Stomach (tissue), 9 donors: Measurements from ENCODE around the gene IGHMBP2. TPM values are rescaled to one million over a fixed set of nuclear protein-coding genes. Genes with fewer than 3 reads are reported as not detected.

ENCODE experiments used
- DNase-seq, 2 donors: peaks; one replicate each; pipeline versions ENCODE4 v3.0.0 to v3.0.0-alpha.2; 2013 to 2019
- H3K27ac ChIP-seq, 5 donors: fragments of 200-600 bp in 4 of 5; sonication (generic) in 4 of 5; one replicate each; pipeline ENCODE4 v1.5.1; 2013 to 2019; ENCODE audit warnings: mild to moderate bottlenecking in 1 of 5, moderate library complexity in 1 of 5
- H3K27me3 ChIP-seq, 3 donors: fragments of 200-600 bp; sonication (generic); one replicate each; pipeline ENCODE4 v1.5.1; 2017 to 2019; ENCODE audit warnings: mixed run types in 1 of 3
- H3K36me3 ChIP-seq, 4 donors: fragments of 200-600 bp; sonication (generic); 1 replicate in 3 of 4; 2 replicates in 1 of 4; pipeline ENCODE4 v1.5.1; 2016 to 2019
- H3K4me1 ChIP-seq, 4 donors: fragments of 200-600 bp; sonication (generic); one replicate each; pipeline ENCODE4 v1.5.1; 2016 to 2019
- H3K4me3 ChIP-seq, 4 donors: fragments of 200-600 bp; sonication (generic) in 3 of 4; one replicate each; pipeline ENCODE4 v1.5.1; 2016 to 2019; ENCODE audit warnings: mild to moderate bottlenecking in 1 of 4
- H3K9me3 ChIP-seq, 4 donors: fragments of 200-600 bp; sonication (generic); one replicate each; pipeline ENCODE4 v1.5.1; 2016 to 2019
- CTCF ChIP-seq, 7 experiments: fragments of 450-650 bp in 4 of 7; fragments of 200-600 bp in 3 of 7; sonication (generic) in 3 of 7; IDR thresholded peaks; one replicate each; pipeline ENCODE4 v1.5.1; 2016 to 2019; ENCODE audit warnings: antibody characterized with exemption in 7 of 7, control low read depth in 2 of 7, mild to moderate bottlenecking in 1 of 7
- EP300 ChIP-seq: sonication (generic); formaldehyde crosslinking; IDR thresholded peaks from one replicate; pipeline ENCODE4 v1.6.1; 2017; ENCODE audit warnings: antibody characterized with exemption
- POLR2A ChIP-seq, 4 donors: fragments of 450-650 bp; IDR thresholded peaks; one replicate each; pipeline ENCODE4 v1.6.1; 2016; ENCODE audit warnings: antibody characterized with exemption in 4 of 4, control low read depth in 2 of 4, mild to moderate bottlenecking in 1 of 4, moderate library complexity in 1 of 4
- POLR2AphosphoS5 ChIP-seq, 3 donors: sonication (generic); formaldehyde crosslinking; IDR thresholded peaks; one replicate each; pipeline ENCODE4 v1.6.1; 2016; ENCODE audit warnings: antibody characterized with exemption in 3 of 3
- WGBS, 5 donors: extraction: QIAGEN DNeasy Blood & Tissue Kit in 3 of 5; methylation state at CpG; one replicate each; pipeline versions ENCODE4 v1.1.5 to v1.1.7; 2013 to 2018; 5-methylcytosine and 5-hydroxymethylcytosine counted together
- intact Hi-C: fragments of 100-400 bp; cut with DNase I; formaldehyde crosslinking; loops from one replicate; pipeline ENCODE4 v1.15.1; 2023; ENCODE audit warnings: low total_unique reads
- polyA plus RNA-seq, 3 donors: library from polyadenylated mRNA; stranded (reverse); fragments of 200-250 nt; gene quantifications; one replicate each; pipeline ENCODE4 v1.2.3, GENCODE V29; 2013
- total RNA-seq, 5 donors: library from RNA; depleted of rRNA; stranded (reverse); fragments of >200 nt; gene quantifications; one replicate each; pipeline versions ENCODE4 v1.1.0 to v1.2.3, GENCODE V29; 2014 to 2016
- donor health status: healthy with polysubstance abuse.
- donor health status: Bipolar disorder and iron deficiency.
- donor health status: healthy.

The IGHMBP2 gene
- total and polyA plus RNA-seq, 8 donors = 8.8 to 133 (median 13.7) TPM

- H3K4me3 ChIP-seq = no peak within 1 kb of the TSS
- no peak for DNase-seq
- peaks cover 0 to 8% (median 0%) of the 10 kb centered on the region in 3 donors for H3K27me3 ChIP-seq
- H3K9me3 ChIP-seq = no peaks in the 10 kb centered on the region
- TF ChIP-seq CTCF (IDR thresholded peaks at IDR 0.05) (no peak), POLR2AphosphoS5 (IDR thresholded peaks at IDR 0.05) (no peak), EP300 (no peak), POLR2A (IDR thresholded peaks at IDR 0.05) (no peak)
- intact Hi-C loops = no loop called here
- H3K36me3 ChIP-seq = no peaks in the 10 kb centered on the region
- H3K4me1 ChIP-seq = no peaks in the 10 kb centered on the region
- WGBS, 5 donors = 73 to 87% (median 79%) methylated on average over 6 to 8 of the region's 8 CpGs
- H3K27ac ChIP-seq = no peak within 1 kb of the TSS
Observed at GRCh38 chr11:68980776-68981065, 77.0 kb downstream of the IGHMBP2 start, which contains the start of gene MRGPRD. Gene MRGPRD, minus strand, starts transcription at chr11:68980986. Its CDS starts 0 bp downstream, at chr11:68980986.

- intact Hi-C loops = no loop called here
- H3K27me3 ChIP-seq = peaks cover 0 to 8% (median 0%) of the 10 kb centered on the region in 3 donors
- no peaks in the 10 kb centered on the region for H3K36me3 ChIP-seq
Observed at GRCh38 chr11:68982134-68982533, 78.4 kb downstream of the IGHMBP2 start.

GRCh38 chr11:68983801-68984200 is 80.1 kb downstream of the IGHMBP2 start:
- TF ChIP-seq POLR2AphosphoS5 (IDR thresholded peaks at IDR 0.05) = no peak
- TF ChIP-seq POLR2A (IDR thresholded peaks at IDR 0.05) = no peak
- no peak for TF ChIP-seq CTCF (IDR thresholded peaks at IDR 0.05)
- TF ChIP-seq EP300 = no peak
- H3K27ac ChIP-seq = no peak overlapping the region
- no peak for DNase-seq
- H3K27me3 ChIP-seq = peaks cover 0 to 8% (median 0%) of the 10 kb centered on the region in 3 donors
- no peaks in the 10 kb centered on the region for H3K4me1 ChIP-seq
- 67 to 74% (median 69%) methylated on average over 6 of the region's 6 CpGs for WGBS, 5 donors
- H3K9me3 ChIP-seq = peaks cover 0 to 9% (median 0%) of the 10 kb centered on the region in 4 donors
- intact Hi-C loops = no loop called here
- no peaks in the 10 kb centered on the region for H3K36me3 ChIP-seq
- H3K4me3 ChIP-seq = no peak overlapping the region

More at GRCh38 chr11:68982134-68982533, 78.4 kb downstream of the IGHMBP2 start:
- TF ChIP-seq EP300 = no peak
- no peak for TF ChIP-seq CTCF (IDR thresholded peaks at IDR 0.05)
- Histone ChIP-seq H3K4me1 (no peaks in the 10 kb centered on the region), H3K9me3 (peaks cover 0 to 9% (median 0%) of the 10 kb centered on the region in 4 donors), H3K27ac (no peak overlapping the region), H3K4me3 (no peak overlapping the region)
- no peak for DNase-seq
- WGBS, 5 donors = 82 to 95% (median 90%) methylated on average over 2 of the region's 2 CpGs

- no peaks in the 10 kb centered on the region for H3K4me1 ChIP-seq
- TF ChIP-seq CTCF (IDR thresholded peaks at IDR 0.05) (no peak), POLR2A (IDR thresholded peaks at IDR 0.05) (no peak), EP300 (no peak), POLR2AphosphoS5 (IDR thresholded peaks at IDR 0.05) (no peak)
- H3K36me3 ChIP-seq = no peaks in the 10 kb centered on the region
- no peak overlapping the region for H3K27ac ChIP-seq
- intact Hi-C loops = no loop called here
- H3K4me3 ChIP-seq = no peak overlapping the region
- DNase-seq = no peak
- peaks cover 0 to 24% (median under 1%) of the 10 kb centered on the region in 3 donors for H3K27me3 ChIP-seq
- H3K9me3 ChIP-seq = peaks cover 0 to 9% (median 0%) of the 10 kb centered on the region in 4 donors
Observed at GRCh38 chr11:68987211-68987610, 83.5 kb downstream of the IGHMBP2 start.
